ENCODE measurements around the gene C3orf80.

Gene C3orf80

GRCh38 chr3:160220038-160220437 is 5.2 kb upstream of the C3orf80 start:
- Histone ChIP-seq H3K27ac (no peak overlapping the region), H3K36me3 (no peaks in the 10 kb centered on the region), H3K4me3 (ENCODE audit: low read depth, low read length) (no peak overlapping the region), H3K27me3 (ENCODE audit: insufficient read depth, low read depth, severe bottlenecking) (no peaks in the 10 kb centered on the region), H3K9me3 (ENCODE audit: severe bottlenecking) (no peaks in the 10 kb centered on the region)
- DNase-seq: no peak
- TF ChIP-seq, protein P1, sequence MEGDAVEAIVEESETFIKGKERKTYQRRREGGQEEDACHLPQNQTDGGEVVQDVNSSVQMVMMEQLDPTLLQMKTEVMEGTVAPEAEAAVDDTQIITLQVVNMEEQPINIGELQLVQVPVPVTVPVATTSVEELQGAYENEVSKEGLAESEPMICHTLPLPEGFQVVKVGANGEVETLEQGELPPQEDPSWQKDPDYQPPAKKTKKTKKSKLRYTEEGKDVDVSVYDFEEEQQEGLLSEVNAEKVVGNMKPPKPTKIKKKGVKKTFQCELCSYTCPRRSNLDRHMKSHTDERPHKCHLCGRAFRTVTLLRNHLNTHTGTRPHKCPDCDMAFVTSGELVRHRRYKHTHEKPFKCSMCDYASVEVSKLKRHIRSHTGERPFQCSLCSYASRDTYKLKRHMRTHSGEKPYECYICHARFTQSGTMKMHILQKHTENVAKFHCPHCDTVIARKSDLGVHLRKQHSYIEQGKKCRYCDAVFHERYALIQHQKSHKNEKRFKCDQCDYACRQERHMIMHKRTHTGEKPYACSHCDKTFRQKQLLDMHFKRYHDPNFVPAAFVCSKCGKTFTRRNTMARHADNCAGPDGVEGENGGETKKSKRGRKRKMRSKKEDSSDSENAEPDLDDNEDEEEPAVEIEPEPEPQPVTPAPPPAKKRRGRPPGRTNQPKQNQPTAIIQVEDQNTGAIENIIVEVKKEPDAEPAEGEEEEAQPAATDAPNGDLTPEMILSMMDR (IDR thresholded peaks at IDR 0.05; ENCODE audit: low read depth, low read length): no peak

DNA sequence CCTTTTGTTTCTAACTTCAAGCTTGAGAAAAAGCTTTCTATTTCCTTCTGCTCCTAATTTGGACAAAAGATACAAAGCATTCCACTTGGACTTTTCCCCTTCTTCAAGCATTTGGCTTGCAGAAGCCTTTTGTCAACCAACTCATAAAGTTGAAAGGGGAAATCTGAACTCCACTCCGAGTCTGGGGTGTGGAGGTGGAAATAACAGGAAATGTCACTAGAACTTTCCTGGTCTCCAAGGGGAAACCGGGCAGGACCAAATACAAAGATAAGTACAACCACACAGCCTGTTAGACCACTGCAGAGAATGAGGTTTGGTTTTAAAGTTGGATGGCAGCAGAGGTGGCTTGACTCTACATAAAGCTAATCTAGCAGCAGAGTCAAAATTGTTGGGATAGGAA is 4.2 kb upstream of the C3orf80 start:
- no peak for DNase-seq
- Histone ChIP-seq H3K27me3 (ENCODE audit: insufficient read depth, low read depth, severe bottlenecking) (no peaks in the 10 kb centered on the region), H3K9me3 (ENCODE audit: severe bottlenecking) (no peaks in the 10 kb centered on the region), H3K36me3 (no peaks in the 10 kb centered on the region), H3K27ac (no peak overlapping the region), H3K4me3 (ENCODE audit: low read depth, low read length) (no peak overlapping the region)
- TF ChIP-seq, protein P1 (IDR thresholded peaks at IDR 0.05; ENCODE audit: low read depth, low read length): no peak

- DNase-seq: no peak
- H3K4me3 ChIP-seq (ENCODE audit: low read depth, low read length): no peak overlapping the region
Measured at GRCh38 chr3:160224256-160224655, 966 bp upstream of the C3orf80 start.

DNA sequence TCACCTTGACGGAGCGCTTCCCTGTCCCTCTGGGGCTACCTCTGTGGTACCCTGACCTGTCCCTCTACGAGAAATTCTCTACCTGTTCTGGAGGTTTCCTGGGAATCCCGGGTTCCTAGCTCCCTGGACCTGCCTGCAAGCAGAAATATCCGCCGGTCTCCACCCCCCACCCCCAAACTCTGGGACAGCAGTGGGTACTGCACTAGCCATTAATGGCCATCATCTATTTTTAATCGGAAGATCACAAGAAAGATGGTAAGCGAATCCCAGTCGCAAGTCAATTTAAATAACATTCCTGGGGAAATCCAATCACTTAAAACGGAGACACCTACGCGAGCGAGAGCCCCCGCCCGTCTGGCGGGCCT is 429 bp upstream of the C3orf80 start:
- no peak for DNase-seq
- TF ChIP-seq, protein P1 (IDR thresholded peaks at IDR 0.05; ENCODE audit: low read depth, low read length): no peak
- Histone ChIP-seq H3K27ac (peak overlapping the region; percentile 81; the same call in 1 of the 2 replicates), H3K9me3 (ENCODE audit: severe bottlenecking) (no peaks in the 10 kb centered on the region), H3K27me3 (ENCODE audit: insufficient read depth, low read depth, severe bottlenecking) (peaks cover 4% of the 10 kb centered on the region), H3K36me3 (no peaks in the 10 kb centered on the region), H3K4me3 (ENCODE audit: low read depth, low read length) (peak overlapping the region; percentile 41)

More at GRCh38 chr3:160224256-160224655, 966 bp upstream of the C3orf80 start:
- Histone ChIP-seq H3K36me3 (no peaks in the 10 kb centered on the region), H3K27me3 (ENCODE audit: insufficient read depth, low read depth, severe bottlenecking) (peaks cover 4% of the 10 kb centered on the region), H3K27ac (no peak overlapping the region), H3K9me3 (ENCODE audit: severe bottlenecking) (no peaks in the 10 kb centered on the region)
- TF ChIP-seq, protein P1 (IDR thresholded peaks at IDR 0.05; ENCODE audit: low read depth, low read length): no peak

- Histone ChIP-seq H3K9me3 (ENCODE audit: severe bottlenecking) (no peaks in the 10 kb centered on the region), H3K36me3 (no peaks in the 10 kb centered on the region), H3K4me3 (ENCODE audit: low read depth, low read length) (peak overlapping the region; percentile 41), H3K27ac (peak overlapping the region; percentile 37; the same call in 1 of the 2 replicates), H3K27me3 (ENCODE audit: insufficient read depth, low read depth, severe bottlenecking) (peaks cover 4% of the 10 kb centered on the region)
- TF ChIP-seq, protein P1 (IDR thresholded peaks at IDR 0.05; ENCODE audit: low read depth, low read length): no peak
- peak; percentile 33 for DNase-seq
Measured at GRCh38 chr3:160226026-160226907, 1.0 kb downstream of the C3orf80 start.

All from WERI-Rb-1 (cell line).